Endodermal cell (in vitro differentiated cells): ENCODE data around the gene CARM1. TPM values are rescaled to one million over a fixed set of nuclear protein-coding genes. Genes with fewer than 3 reads are reported as not detected.

Experiments
- DNase-seq: peaks from one replicate; pipeline ENCODE4 v3.0.0-alpha.2; 2017
- H3K27ac ChIP-seq: 2 replicates; pipeline ENCODE4 v1.5.1; 2013; ENCODE audit warnings: mild to moderate bottlenecking, low read depth, low read length, moderate library complexity
- H3K27me3 ChIP-seq: 2 replicates; pipeline ENCODE4 v1.6.1; 2013; ENCODE audit warnings: mild to moderate bottlenecking, low read length, moderate library complexity; ENCODE audit not compliant: insufficient read depth, control insufficient read depth, poor library complexity, severe bottlenecking
- H3K36me3 ChIP-seq: 2 replicates; pipeline ENCODE4 v1.7.0; 2013; ENCODE audit warnings: mild to moderate bottlenecking, low read length, moderate library complexity; ENCODE audit not compliant: control insufficient read depth, insufficient read depth
- H3K4me1 ChIP-seq: one replicate; pipeline ENCODE4 v1.7.0; 2013; ENCODE audit warnings: low read length; ENCODE audit not compliant: control insufficient read depth, insufficient read depth
- H3K4me3 ChIP-seq: 2 replicates; pipeline ENCODE4 v1.5.1; 2013; ENCODE audit warnings: mild to moderate bottlenecking, low read length, moderate library complexity
- H3K9ac ChIP-seq: 2 replicates; pipeline ENCODE4 v1.6.1; 2013; ENCODE audit warnings: mild to moderate bottlenecking, low read length, moderate library complexity; ENCODE audit not compliant: poor library complexity, severe bottlenecking; ENCODE audit errors: extremely low read depth
- H3K9me3 ChIP-seq: 2 replicates; pipeline ENCODE4 v1.6.1; 2013; ENCODE audit warnings: mild to moderate bottlenecking, low read length, moderate library complexity; ENCODE audit not compliant: control insufficient read depth
- H3K27ac Mint-ChIP-seq: 2 replicates; pipeline ENCODE4 v1.8.0; 2020; ENCODE audit warnings: mixed read lengths
- H3K27me3 Mint-ChIP-seq: 2 replicates; pipeline ENCODE4 v1.8.0; 2021; ENCODE audit warnings: mild to moderate bottlenecking, mixed read lengths; ENCODE audit not compliant: insufficient read depth
- H3K36me3 Mint-ChIP-seq: 2 replicates; pipeline ENCODE4 v1.8.0; 2020; ENCODE audit warnings: low read depth, mixed read lengths
- H3K4me1 Mint-ChIP-seq: 2 replicates; pipeline ENCODE4 v1.8.0; 2020; ENCODE audit warnings: mixed read lengths
- H3K4me3 Mint-ChIP-seq: 2 replicates; pipeline ENCODE4 v1.8.0; 2020; ENCODE audit warnings: mild to moderate bottlenecking, moderate library complexity, mixed read lengths
- H3K9me3 Mint-ChIP-seq: 2 replicates; pipeline ENCODE4 v1.8.0; 2020; ENCODE audit warnings: mild to moderate bottlenecking, mixed read lengths
- CTCF ChIP-seq: fragments of 200-600 bp; sonication (generic); conservative IDR thresholded peaks from 2 replicates; pipeline ENCODE4 v1.5.0; 2021; ENCODE audit warnings: antibody characterized with exemption, mild to moderate bottlenecking
- WGBS, 2 experiments: methylation state at CpG; one replicate each; pipeline versions ENCODE4 v1.1.5 to v1.1.7; 2013; ENCODE audit warnings: missing lambda C conversion rate in 2 of 2, mixed read lengths in 1 of 2; ENCODE audit not compliant: insufficient coverage in 1 of 2, insufficient read length in 1 of 2; 5-methylcytosine and 5-hydroxymethylcytosine counted together
- long read RNA-seq, 4 experiments: library from polyadenylated mRNA in 2 of 4; library from RNA in 1 of 4; library from capped mRNA in 1 of 4; stranded (forward) in 3 of 4; unstranded in 1 of 4; transcript quantifications; one replicate each; pipeline ENCODE4 v2.0.0, GENCODE V29; 2020 to 2021; ENCODE audit warnings: inconsistent platforms in 1 of 4
- polyA plus RNA-seq, 2 experiments: library from polyadenylated mRNA; stranded (reverse); fragments of 50-300 nt; gene quantifications; one replicate each; pipeline ENCODE4 v1.2.3, GENCODE V29; 2013
- total RNA-seq, 2 donors: library from RNA; stranded (reverse); fragmentation: NEBNext Ultra II Directional in 1 of 2; extraction: Animal tissue kit (Norgen Biotek cat#: 25700) in 1 of 2; gene quantifications; 2 replicates in 1 of 2; 3 replicates in 1 of 2; pipeline ENCODE4 v1.2.1, GENCODE V29; 2021

The CARM1 gene
- total RNA-seq = 10 to 100 TPM; 80.6 to 86.6 TPM
- 115 TPM for polyA plus RNA-seq (2013, experiment 1 of 2)
- 105 TPM for polyA plus RNA-seq (2013, experiment 2 of 2)
- long read RNA-seq, experiment 1, transcript CARM1-201 (16 exons, 3,330 nt) = major isoform, 14 of 70 reads
- long read RNA-seq, experiment 1, partial matches to known transcripts = 19 of 70 reads
- long read RNA-seq, experiment 1, other reads (novel, unspliced or antisense) = 33 of 70 reads
- long read RNA-seq, experiment 2, transcript CARM1-202 (15 exons, 2,722 nt) = minor isoform, 35 of 421 reads
- long read RNA-seq, experiment 2, transcript CARM1-201 (16 exons, 3,330 nt) = major isoform, 338 of 421 reads
- long read RNA-seq, experiment 2, partial matches to known transcripts = 24 of 421 reads
- long read RNA-seq, experiment 2, other reads (novel, unspliced or antisense) = 24 of 421 reads
- long read RNA-seq, experiment 3, partial matches to known transcripts = 3 of 8 reads
- long read RNA-seq, experiment 3, other reads (novel, unspliced or antisense) = 5 of 8 reads
- long read RNA-seq, experiment 4 = 0 reads

GRCh38 chr19:10870955-10871603 is at the start of gene CARM1:
Gene CARM1, plus strand, starts transcription at chr19:10871553. Its CDS starts 150 bp downstream, at chr19:10871703.
- peak within 1 kb of the TSS; percentile 97 for H3K27ac Mint-ChIP-seq
- peak; percentile 76 for TF ChIP-seq CTCF
- Histone ChIP-seq H3K36me3 (peaks cover 3% of the 10 kb centered on the region), H3K27ac (peak within 1 kb of the TSS; percentile 88), H3K27me3 (no peaks in the 10 kb centered on the region), H3K9me3 (no peaks in the 10 kb centered on the region), H3K4me3 (peak within 1 kb of the TSS; percentile 86), H3K4me1 (no peaks in the 10 kb centered on the region), H3K9ac (peak within 1 kb of the TSS; percentile 75)
- peak; percentile 100 for DNase-seq
- H3K27me3 Mint-ChIP-seq = no peaks in the 10 kb centered on the region
- H3K4me1 Mint-ChIP-seq = peaks cover 11% of the 10 kb centered on the region
- H3K9me3 Mint-ChIP-seq = no peaks in the 10 kb centered on the region
- 0 to 4% methylated on average over 15 to 86 of the region's 99 CpGs for WGBS, 2 experiments
- peak within 1 kb of the TSS; percentile 71 for H3K4me3 Mint-ChIP-seq
- peaks cover 10% of the 10 kb centered on the region for H3K36me3 Mint-ChIP-seq

- Histone ChIP-seq H3K4me3 (no peak overlapping the region), H3K4me1 (no peaks in the 10 kb centered on the region), H3K9me3 (no peaks in the 10 kb centered on the region), H3K27me3 (no peaks in the 10 kb centered on the region), H3K36me3 (peaks cover 37% of the 10 kb centered on the region), H3K27ac (no peak overlapping the region), H3K9ac (no peak overlapping the region)
- no peaks in the 10 kb centered on the region for H3K27me3 Mint-ChIP-seq
- H3K4me3 Mint-ChIP-seq = no peak overlapping the region
- 97 to 98% methylated on average over 9 to 12 of the region's 12 CpGs for WGBS, 2 experiments
- no peaks in the 10 kb centered on the region for H3K4me1 Mint-ChIP-seq
- DNase-seq = no peak
- H3K9me3 Mint-ChIP-seq = no peaks in the 10 kb centered on the region
- no peak for TF ChIP-seq CTCF
- peaks cover 62% of the 10 kb centered on the region for H3K36me3 Mint-ChIP-seq
- no peak overlapping the region for H3K27ac Mint-ChIP-seq
Observed at GRCh38 chr19:10823690-10824089, 47.7 kb upstream of the CARM1 start.

- Mint-ChIP-seq H3K4me3 (no peak overlapping the region), H3K4me1 (no peaks in the 10 kb centered on the region), H3K36me3 (peaks cover 44% of the 10 kb centered on the region), H3K9me3 (no peaks in the 10 kb centered on the region), H3K27me3 (no peaks in the 10 kb centered on the region), H3K27ac (no peak overlapping the region)
- Histone ChIP-seq H3K27ac (no peak overlapping the region), H3K4me1 (no peaks in the 10 kb centered on the region), H3K9me3 (no peaks in the 10 kb centered on the region), H3K36me3 (peaks cover 29% of the 10 kb centered on the region), H3K4me3 (no peak overlapping the region), H3K9ac (no peak overlapping the region), H3K27me3 (no peaks in the 10 kb centered on the region)
- WGBS, 2 experiments = 94 to 95% methylated on average over 7 of the region's 7 CpGs
- no peak for DNase-seq
- TF ChIP-seq CTCF = no peak
Observed at GRCh38 chr19:10826231-10826630, 45.1 kb upstream of the CARM1 start.
